GM12892 (cell line): Measurements from ENCODE around the gene SH3RF3.

Experiments
- DNase-seq: peaks from one replicate; pipeline ENCODE4 v3.0.0; 2011; ENCODE audit not compliant: insufficient read length
- FAIRE-seq: peaks from 2 replicates; lab custom pipeline; 2011; peaks lifted over from hg19 to GRCh38; lab: Jason Lieb, UNC
- POLR2A ChIP-seq: IDR thresholded peaks from 2 replicates; pipeline ENCODE4 v1.6.1; 2011; ENCODE audit warnings: low read depth, low read length, control low read depth
- POLR2AphosphoS5 ChIP-seq: IDR thresholded peaks from 2 replicates; pipeline ENCODE4 v1.6.1; 2011; ENCODE audit warnings: low read depth, low read length, control low read depth
- TAF1 ChIP-seq: IDR thresholded peaks from 2 replicates; pipeline ENCODE4 v1.6.1; 2011; ENCODE audit warnings: low read depth, mild to moderate bottlenecking, control low read depth, low read length, borderline replicate concordance

Gene SH3RF3

DNA sequence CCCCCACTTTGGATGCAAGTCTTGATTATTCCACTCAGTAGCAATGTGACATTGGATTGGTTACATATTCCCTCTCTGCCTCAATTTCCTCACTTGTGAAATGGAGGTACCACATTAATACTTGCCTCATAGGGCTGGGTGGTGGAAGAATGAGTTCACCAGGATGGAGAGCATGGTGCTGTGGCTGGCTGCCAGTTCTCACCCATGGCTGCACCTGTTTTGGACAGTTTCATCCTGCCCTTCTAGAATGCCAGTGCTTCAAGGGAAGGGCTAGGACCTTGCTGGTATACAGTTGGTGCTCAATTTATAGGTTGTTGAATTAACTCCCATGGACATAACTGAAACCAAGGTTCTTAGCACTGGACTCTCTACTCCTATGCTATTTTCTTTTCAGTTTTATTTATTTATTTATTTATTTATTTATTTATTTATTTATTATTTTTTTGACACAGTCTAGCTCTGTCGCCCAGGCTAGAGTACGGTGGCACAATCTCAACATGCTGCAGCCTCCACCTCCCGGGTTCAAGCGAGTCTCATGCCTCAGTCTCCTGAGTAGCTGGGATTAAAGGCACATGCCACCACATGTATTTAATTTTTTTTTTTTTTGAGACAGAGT, 5.3 kb upstream of the SH3RF3 start:
- TF ChIP-seq POLR2A (no peak), POLR2AphosphoS5 (no peak), TAF1 (no peak)
- FAIRE-seq (no peak), DNase-seq (no peak)

DNA sequence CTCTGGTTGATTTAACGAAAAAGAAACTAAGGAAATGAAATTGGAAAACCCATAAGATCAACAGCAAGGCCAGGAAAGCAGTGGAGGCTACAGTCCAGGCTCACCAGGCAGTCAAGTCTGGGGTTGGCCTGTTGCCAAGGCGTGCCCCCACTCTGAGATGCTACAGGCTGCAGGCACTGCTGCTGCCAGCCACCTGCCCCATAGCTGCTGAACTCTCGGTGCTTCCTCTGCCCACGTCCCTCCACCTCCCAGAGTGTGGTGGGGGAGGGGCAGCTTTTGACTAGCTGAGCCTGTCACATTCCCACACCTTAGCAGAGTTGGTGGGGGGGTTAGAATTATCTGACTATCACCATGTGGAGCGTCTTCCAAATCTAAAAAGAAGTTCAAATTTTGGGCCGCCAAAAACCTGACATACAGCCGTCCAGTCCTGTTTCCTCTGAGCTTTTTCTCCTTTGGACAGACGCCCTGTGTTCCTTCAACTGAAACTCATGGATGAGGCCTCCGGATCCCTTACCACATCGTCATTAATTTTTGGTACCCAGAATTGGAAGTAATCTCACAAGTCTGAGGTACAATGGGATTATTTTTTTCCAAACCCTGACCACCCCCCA, 3.9 kb upstream of the SH3RF3 start:
- no peak for DNase-seq
- TF ChIP-seq POLR2AphosphoS5 (no peak), TAF1 (no peak), POLR2A (no peak)
- FAIRE-seq, result no peak

- no peak for DNase-seq
- no peak for FAIRE-seq
- TF ChIP-seq POLR2A (no peak), POLR2AphosphoS5 (no peak), TAF1 (no peak)
Measured at GRCh38 chr2:109125593-109126500, 3.2 kb upstream of the SH3RF3 start.

DNA sequence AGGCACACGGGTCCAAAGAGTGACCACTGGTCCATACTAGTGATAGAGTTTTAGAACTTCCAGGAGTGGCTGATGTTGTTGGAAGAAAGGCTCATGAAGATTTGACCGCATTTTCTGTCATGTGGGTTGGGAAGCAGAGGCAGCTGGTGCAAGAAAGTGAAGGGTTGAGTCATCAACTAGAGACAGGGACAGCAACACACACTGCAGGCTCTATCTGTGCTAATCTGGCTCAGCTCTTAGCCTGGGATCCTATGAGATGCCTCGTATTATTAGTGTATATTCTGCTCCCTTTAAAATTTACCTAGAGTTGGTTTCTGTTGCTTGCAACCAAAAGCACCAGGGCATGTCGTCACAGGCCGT, 2.5 kb upstream of the SH3RF3 start:
- TF ChIP-seq POLR2AphosphoS5 (no peak), POLR2A (no peak), TAF1 (no peak)
- DNase-seq (no peak), FAIRE-seq (no peak)

DNA sequence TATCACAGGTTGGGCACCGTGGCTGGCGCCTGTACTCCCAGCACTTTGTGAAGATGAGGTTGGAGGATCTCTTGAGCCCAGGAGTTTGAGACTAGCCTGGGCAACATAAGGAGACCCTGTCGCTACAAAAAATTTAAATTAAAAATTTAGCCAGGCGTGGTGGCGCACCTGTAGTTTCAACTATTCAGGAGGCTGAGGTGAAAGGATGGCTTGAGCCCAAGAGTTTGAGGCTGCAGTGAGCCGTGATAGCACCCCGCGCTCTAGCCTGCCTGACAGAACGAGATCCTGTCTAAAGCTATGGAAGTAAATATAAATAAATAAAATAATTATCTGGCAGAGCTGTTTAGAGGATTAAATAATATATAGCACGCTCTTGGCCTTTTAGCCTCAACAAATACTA, 1.4 kb upstream of the SH3RF3 start:
- FAIRE-seq (no peak), DNase-seq (no peak)
- TF ChIP-seq POLR2A, result no peak
- TF ChIP-seq POLR2AphosphoS5, result no peak
- TF ChIP-seq TAF1, result no peak

GRCh38 chr2:109128048-109128615, 873 bp upstream of the SH3RF3 start:
- TF ChIP-seq POLR2A (no peak), POLR2AphosphoS5 (no peak), TAF1 (no peak)
- peak; percentile 68 for DNase-seq
- FAIRE-seq, result peak; percentile 86

- FAIRE-seq, result no peak
- TF ChIP-seq POLR2A, result no peak
- TF ChIP-seq POLR2AphosphoS5, result no peak
- no peak for TF ChIP-seq TAF1
- peak; percentile 40 for DNase-seq
Measured at GRCh38 chr2:109129356-109129920, 433 bp downstream of the SH3RF3 start.

- DNase-seq (no peak), FAIRE-seq (no peak)
- no peak for TF ChIP-seq TAF1
- no peak for TF ChIP-seq POLR2A
- TF ChIP-seq POLR2AphosphoS5, result no peak
Measured at GRCh38 chr2:109129921-109130722, 1.1 kb downstream of the SH3RF3 start.

DNA sequence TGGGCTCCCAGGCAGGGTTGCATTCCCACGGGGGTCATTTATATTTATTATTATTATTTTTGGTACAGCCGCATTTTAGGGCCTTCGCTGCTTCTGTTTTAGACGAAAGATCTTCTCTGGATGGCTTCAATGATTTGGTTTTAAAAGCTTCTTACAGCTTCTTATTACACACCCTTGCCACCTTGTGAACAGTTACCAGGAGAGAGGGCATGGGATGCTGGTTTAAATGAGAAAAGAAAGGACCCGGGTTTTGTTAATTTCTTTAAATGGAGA, 1.7 kb downstream of the SH3RF3 start:
- DNase-seq (no peak), FAIRE-seq (no peak)
- TF ChIP-seq POLR2AphosphoS5 (no peak), POLR2A (no peak), TAF1 (no peak)

DNA sequence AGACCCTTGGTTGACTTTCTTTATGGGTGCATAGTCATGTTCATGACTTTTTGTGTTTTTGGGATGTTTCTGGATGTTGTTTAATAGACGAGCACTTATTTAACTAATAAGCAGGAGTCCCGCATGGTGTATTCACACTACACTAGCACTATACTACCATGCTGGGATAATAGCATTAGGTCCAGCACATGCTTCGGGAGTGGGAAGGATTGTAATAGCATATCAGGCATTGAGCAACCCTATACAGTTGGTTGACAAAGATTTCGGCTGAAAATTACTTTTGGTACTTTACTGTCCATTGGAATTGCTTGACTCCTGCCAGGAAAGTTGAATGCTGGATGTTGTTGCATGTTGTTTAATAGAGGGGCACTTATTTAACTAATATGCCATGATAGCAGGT, 2.8 kb downstream of the SH3RF3 start:
- DNase-seq (no peak), FAIRE-seq (no peak)
- TF ChIP-seq TAF1, result no peak
- no peak for TF ChIP-seq POLR2AphosphoS5
- TF ChIP-seq POLR2A, result no peak

DNA sequence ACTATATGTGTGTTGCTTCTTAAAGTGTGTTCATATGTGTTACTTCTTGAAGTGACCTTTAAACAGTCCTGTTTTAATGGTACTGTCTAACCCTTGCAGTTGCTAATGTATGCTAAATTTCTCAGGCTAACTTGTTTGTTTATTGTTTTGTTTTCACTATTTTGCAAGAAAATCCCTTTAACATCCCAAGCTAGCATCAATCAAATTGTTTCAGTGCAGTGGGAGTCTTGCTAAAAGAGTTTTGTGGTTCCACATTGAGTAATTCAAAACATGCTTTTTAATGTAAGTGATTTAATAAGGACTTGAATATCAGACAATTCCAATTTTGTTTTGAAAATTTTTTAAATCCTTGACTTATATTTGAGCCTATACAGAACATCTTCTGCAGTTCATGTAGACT, 3.6 kb downstream of the SH3RF3 start:
- DNase-seq, result no peak
- TF ChIP-seq POLR2A, result no peak
- no peak for TF ChIP-seq POLR2AphosphoS5
- no peak for TF ChIP-seq TAF1
- no peak for FAIRE-seq
